Neural progenitor cell (in vitro differentiated cells): Measurements from ENCODE around the gene COASY. TPM values are rescaled to one million over a fixed set of nuclear protein-coding genes. Genes with fewer than 3 reads are reported as not detected.
A peak's percentile ranks its signal among the peaks of the same experiment; 100 is the strongest.

ENCODE experiments used
- DNase-seq: peaks from one replicate; pipeline ENCODE4 v3.0.0-alpha.2; 2016; ENCODE audit warnings: low spot score
- H2AFZ ChIP-seq: fragments of 200-600 bp; sonication (generic); replicated peaks from 2 replicates; pipeline ENCODE4 v1.6.1; 2016; ENCODE audit warnings: antibody characterized with exemption
- H3F3A ChIP-seq: fragments of 200-600 bp; sonication (generic); 2 replicates; pipeline ENCODE4 v1.6.1; 2016; ENCODE audit warnings: antibody characterized with exemption, low read depth
- H3K27ac ChIP-seq: fragments of 200-600 bp; sonication (generic); 2 replicates; pipeline ENCODE4 v1.5.1; 2016; ENCODE audit warnings: mild to moderate bottlenecking
- H3K27me3 ChIP-seq: fragments of 200-600 bp; sonication (generic); 2 replicates; pipeline ENCODE4 v1.6.1; 2016; ENCODE audit warnings: mild to moderate bottlenecking, moderate library complexity
- H3K36me3 ChIP-seq: fragments of 200-600 bp; sonication (generic); 2 replicates; pipeline ENCODE4 v1.5.1; 2016
- H3K4me1 ChIP-seq: fragments of 200-600 bp; sonication (generic); 2 replicates; pipeline ENCODE4 v1.6.1; 2016; ENCODE audit warnings: mixed run types
- H3K4me2 ChIP-seq: fragments of 200-600 bp; sonication (generic); 2 replicates; pipeline ENCODE4 v1.6.1; 2016
- H3K4me3 ChIP-seq: fragments of 200-600 bp; sonication (generic); 2 replicates; pipeline ENCODE4 v1.5.1; 2016
- H3K79me2 ChIP-seq: fragments of 200-600 bp; sonication (generic); 2 replicates; pipeline ENCODE4 v1.6.1; 2016; ENCODE audit warnings: low read depth
- H3K9ac ChIP-seq: fragments of 200-600 bp; sonication (generic); 2 replicates; pipeline ENCODE4 v1.6.1; 2016
- H3K9me3 ChIP-seq: fragments of 200-600 bp; sonication (generic); 2 replicates; pipeline ENCODE4 v1.5.1; 2016; ENCODE audit warnings: low read depth
- H4K20me1 ChIP-seq: fragments of 200-600 bp; sonication (generic); 2 replicates; pipeline ENCODE4 v1.6.1; 2016; ENCODE audit warnings: low read depth
- H3K27ac Mint-ChIP-seq: 3 replicates; pipeline ENCODE4 v1.8.0; 2021; ENCODE audit warnings: mixed read lengths
- H3K27me3 Mint-ChIP-seq: 2 replicates; pipeline ENCODE4 v1.8.0; 2022; ENCODE audit warnings: low read depth, mild to moderate bottlenecking, inconsistent platforms, moderate library complexity, mixed read lengths; ENCODE audit not compliant: insufficient read depth
- H3K36me3 Mint-ChIP-seq: 3 replicates; pipeline ENCODE4 v1.8.0; 2021; ENCODE audit warnings: mixed read lengths
- H3K4me1 Mint-ChIP-seq: 3 replicates; pipeline ENCODE4 v1.8.0; 2021; ENCODE audit warnings: mixed read lengths
- H3K4me3 Mint-ChIP-seq: 3 replicates; pipeline ENCODE4 v1.8.0; 2021; ENCODE audit warnings: mild to moderate bottlenecking, moderate library complexity, mixed read lengths
- H3K9me3 Mint-ChIP-seq: 3 replicates; pipeline ENCODE4 v1.8.0; 2020; ENCODE audit warnings: mixed read lengths
- CTCF ChIP-seq: fragments of 200-600 bp; sonication (generic); IDR thresholded peaks from 2 replicates; pipeline ENCODE4 v1.5.1; 2017; ENCODE audit warnings: antibody characterized with exemption, mild to moderate bottlenecking
- EZH2 ChIP-seq: fragments of 200-600 bp; sonication (generic); IDR thresholded peaks from 2 replicates; pipeline ENCODE4 v1.6.1; 2017; ENCODE audit warnings: antibody characterized with exemption, mild to moderate bottlenecking, moderate library complexity
- EZH2phosphoT487 ChIP-seq: fragments of 200-600 bp; sonication (generic); IDR thresholded peaks from 2 replicates; pipeline ENCODE4 v1.6.1; 2017; ENCODE audit warnings: antibody characterized with exemption
- total RNA-seq: library from RNA; depleted of rRNA; stranded (reverse); fragments of >200 nt; gene quantifications from 2 replicates; pipeline ENCODE4 v1.2.3, GENCODE V29; 2015; ENCODE audit warnings: low replicate concordance

Gene COASY
- total RNA-seq, 1 donor from 2014 or later, result 6.1 TPM

GRCh38 chr17:42517516-42517915 lies 44.4 kb upstream of the COASY start:
- no peaks in the 10 kb centered on the region for H3K9me3 Mint-ChIP-seq
- no peak for TF ChIP-seq EZH2
- peak; percentile 95 for TF ChIP-seq CTCF
- H3K27ac Mint-ChIP-seq, result peak overlapping the region; percentile 97
- Histone ChIP-seq H3K27me3 (no peaks in the 10 kb centered on the region), H3K4me2 (no peak overlapping the region), H3K9me3 (no peaks in the 10 kb centered on the region), H3K9ac (no peak overlapping the region), H3K36me3 (no peaks in the 10 kb centered on the region), H4K20me1 (no peaks in the 10 kb centered on the region), H3K27ac (no peak overlapping the region), H3F3A (peaks cover 17% of the 10 kb centered on the region), H3K4me1 (peaks cover 24% of the 10 kb centered on the region), H3K79me2 (no peaks in the 10 kb centered on the region), H2AFZ (no peak overlapping the region), H3K4me3 (no peak overlapping the region)
- peaks cover 66% of the 10 kb centered on the region for H3K4me1 Mint-ChIP-seq
- H3K36me3 Mint-ChIP-seq, result peaks cover 16% of the 10 kb centered on the region
- H3K27me3 Mint-ChIP-seq, result peaks cover 10% of the 10 kb centered on the region
- H3K4me3 Mint-ChIP-seq, result no peak overlapping the region
- DNase-seq, result peak; percentile 78

GRCh38 chr17:42518046-42518754 lies 43.7 kb upstream of the COASY start:
- Mint-ChIP-seq H3K27ac (peak overlapping the region; percentile 97), H3K36me3 (peaks cover 17% of the 10 kb centered on the region), H3K9me3 (no peaks in the 10 kb centered on the region), H3K4me1 (peaks cover 68% of the 10 kb centered on the region), H3K4me3 (peak overlapping the region; percentile 60), H3K27me3 (peaks cover 10% of the 10 kb centered on the region)
- no peaks in the 10 kb centered on the region for H3K36me3 ChIP-seq
- no peaks in the 10 kb centered on the region for H4K20me1 ChIP-seq
- DNase-seq, result no peak
- H3K4me1 ChIP-seq, result peaks cover 24% of the 10 kb centered on the region
- H2AFZ ChIP-seq, result no peak overlapping the region
- H3K4me2 ChIP-seq, result no peak overlapping the region
- no peak overlapping the region for H3K27ac ChIP-seq
- no peaks in the 10 kb centered on the region for H3K9me3 ChIP-seq
- H3K27me3 ChIP-seq, result no peaks in the 10 kb centered on the region
- TF ChIP-seq EZH2, result no peak
- no peak for TF ChIP-seq CTCF
- TF ChIP-seq EZH2phosphoT487, result no peak
- no peak overlapping the region for H3K9ac ChIP-seq
- H3F3A ChIP-seq, result peaks cover 17% of the 10 kb centered on the region
- no peaks in the 10 kb centered on the region for H3K79me2 ChIP-seq
- no peak overlapping the region for H3K4me3 ChIP-seq

GRCh38 chr17:42518755-42519545 lies 43.0 kb upstream of the COASY start:
- no peak for DNase-seq
- peaks cover 21% of the 10 kb centered on the region for H3K36me3 Mint-ChIP-seq
- peaks cover 17% of the 10 kb centered on the region for H3F3A ChIP-seq
- no peak overlapping the region for H2AFZ ChIP-seq
- no peak overlapping the region for H3K9ac ChIP-seq
- H3K4me1 Mint-ChIP-seq, result peaks cover 69% of the 10 kb centered on the region
- no peaks in the 10 kb centered on the region for H3K27me3 ChIP-seq
- no peaks in the 10 kb centered on the region for H3K9me3 Mint-ChIP-seq
- H3K27ac Mint-ChIP-seq, result peak overlapping the region; percentile 100
- peaks cover 23% of the 10 kb centered on the region for H3K4me1 ChIP-seq
- no peaks in the 10 kb centered on the region for H3K9me3 ChIP-seq
- peak overlapping the region; percentile 83 for H3K27ac ChIP-seq
- H3K4me3 Mint-ChIP-seq, result peak overlapping the region; percentile 77
- H3K27me3 Mint-ChIP-seq, result peaks cover 10% of the 10 kb centered on the region
- no peak for TF ChIP-seq EZH2
- TF ChIP-seq EZH2phosphoT487, result no peak
- no peak for TF ChIP-seq CTCF
- no peaks in the 10 kb centered on the region for H3K36me3 ChIP-seq
- H3K79me2 ChIP-seq, result no peaks in the 10 kb centered on the region
- H4K20me1 ChIP-seq, result no peaks in the 10 kb centered on the region
- H3K4me2 ChIP-seq, result peak overlapping the region; percentile 59
- no peak overlapping the region for H3K4me3 ChIP-seq
